BE2C (cell line): ENCODE measurements around the gene RASGRP4.
"Not testable (repeated sequence)": the region's sequence is repeated elsewhere in the genome, so short reads cannot be mapped to it uniquely, and the experiment has no call there.

Experiments used
- DNase-seq: peaks from one replicate; pipeline ENCODE4 v3.0.0-alpha.2; 2020
- H3K27me3 ChIP-seq: fragments of 250-450 bp; sonication (Bioruptor Pico); 2 replicates; pipeline ENCODE4 v1.5.1; 2020; ENCODE audit warnings: mild to moderate bottlenecking
- H3K36me3 ChIP-seq: fragments of 250-450 bp; sonication (Bioruptor Pico); 2 replicates; pipeline ENCODE4 v1.5.1; 2020; ENCODE audit warnings: mild to moderate bottlenecking
- H3K4me1 ChIP-seq: fragments of 250-450 bp; sonication (Bioruptor Pico); 2 replicates; pipeline ENCODE4 v1.5.1; 2020
- H3K4me3 ChIP-seq: 2 replicates; pipeline ENCODE4 v1.5.1; 2011; ENCODE audit warnings: low read depth, low read length
- H3K9me3 ChIP-seq: fragments of 250-450 bp; sonication (Bioruptor Pico); 2 replicates; pipeline ENCODE4 v1.5.1; 2020
- TF ChIP-seq, protein P1 (sequence below): IDR thresholded peaks from 2 replicates; pipeline ENCODE4 v1.5.1; 2012; ENCODE audit warnings: mild to moderate bottlenecking, low read depth, low read length

RASGRP4 gene

DNA sequence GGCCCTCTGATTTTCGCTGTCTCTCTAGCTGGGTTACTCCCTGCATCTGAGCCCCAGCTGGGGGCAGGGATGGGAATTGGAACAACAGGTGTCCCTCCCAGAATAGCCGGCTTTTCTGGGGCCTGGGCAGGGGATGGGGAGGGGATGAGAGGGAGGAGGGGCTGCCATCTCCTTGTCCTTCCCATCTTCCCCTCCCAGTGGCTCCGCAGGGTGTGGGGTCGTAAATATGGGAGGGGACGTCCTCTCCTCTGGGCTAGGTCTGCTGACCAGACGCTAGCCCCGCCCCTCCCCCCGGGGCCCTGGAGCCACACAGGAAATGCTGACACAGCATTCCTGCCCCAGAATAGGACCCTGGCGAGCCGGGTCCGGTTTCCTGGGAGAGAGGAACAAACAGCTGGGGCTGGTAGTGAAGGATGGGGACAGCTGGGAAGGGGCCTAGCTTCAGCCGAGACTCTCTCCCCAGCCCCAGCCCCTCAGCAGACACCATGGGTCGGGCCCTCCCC, 8.6 kb upstream of the RASGRP4 start:
- TF ChIP-seq, protein P1, sequence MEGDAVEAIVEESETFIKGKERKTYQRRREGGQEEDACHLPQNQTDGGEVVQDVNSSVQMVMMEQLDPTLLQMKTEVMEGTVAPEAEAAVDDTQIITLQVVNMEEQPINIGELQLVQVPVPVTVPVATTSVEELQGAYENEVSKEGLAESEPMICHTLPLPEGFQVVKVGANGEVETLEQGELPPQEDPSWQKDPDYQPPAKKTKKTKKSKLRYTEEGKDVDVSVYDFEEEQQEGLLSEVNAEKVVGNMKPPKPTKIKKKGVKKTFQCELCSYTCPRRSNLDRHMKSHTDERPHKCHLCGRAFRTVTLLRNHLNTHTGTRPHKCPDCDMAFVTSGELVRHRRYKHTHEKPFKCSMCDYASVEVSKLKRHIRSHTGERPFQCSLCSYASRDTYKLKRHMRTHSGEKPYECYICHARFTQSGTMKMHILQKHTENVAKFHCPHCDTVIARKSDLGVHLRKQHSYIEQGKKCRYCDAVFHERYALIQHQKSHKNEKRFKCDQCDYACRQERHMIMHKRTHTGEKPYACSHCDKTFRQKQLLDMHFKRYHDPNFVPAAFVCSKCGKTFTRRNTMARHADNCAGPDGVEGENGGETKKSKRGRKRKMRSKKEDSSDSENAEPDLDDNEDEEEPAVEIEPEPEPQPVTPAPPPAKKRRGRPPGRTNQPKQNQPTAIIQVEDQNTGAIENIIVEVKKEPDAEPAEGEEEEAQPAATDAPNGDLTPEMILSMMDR, result no peak
- H3K4me3 ChIP-seq, result no peak overlapping the region
- H3K36me3 ChIP-seq, result no peaks in the 10 kb centered on the region
- no peaks in the 10 kb centered on the region; the same call in 1 of the 2 replicates for H3K27me3 ChIP-seq
- no peak for DNase-seq
- H3K9me3 ChIP-seq, result no peaks in the 10 kb centered on the region
- no peaks in the 10 kb centered on the region; the same call in 1 of the 2 replicates for H3K4me1 ChIP-seq

DNA sequence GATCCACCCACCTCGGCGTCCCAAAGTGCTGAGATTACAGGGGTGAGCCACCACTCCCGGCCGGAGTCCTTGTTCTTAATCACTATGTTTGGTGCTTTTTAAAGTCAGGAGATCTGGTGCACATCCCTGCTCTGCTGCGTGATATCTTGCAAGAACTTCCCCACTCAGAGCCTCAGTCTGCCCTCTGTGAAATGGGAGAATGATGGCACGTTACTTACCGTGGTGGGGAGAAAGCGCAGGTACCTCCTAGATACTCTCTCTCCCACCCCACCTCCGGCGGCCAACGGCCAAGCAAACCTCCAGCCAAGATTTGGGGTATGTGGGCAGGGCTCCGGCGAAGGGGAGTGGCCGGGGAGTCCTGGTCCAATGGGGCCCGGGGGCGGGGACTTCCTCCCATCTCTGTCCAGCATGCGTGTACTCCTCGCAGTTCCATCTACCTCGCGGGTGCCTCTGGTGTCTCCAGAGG, 7.3 kb upstream of the RASGRP4 start, which contains the start of gene RYR1:
TSS of gene RYR1 (plus strand) at position 424 of the 466 bp plus-strand sequence. CDS start 139 bp downstream, outside the sequence.
- TF ChIP-seq, protein P1, result no peak
- peak; percentile 66 for DNase-seq
- no peak within 1 kb of the TSS for H3K4me3 ChIP-seq
- no peaks in the 10 kb centered on the region; the same call in 1 of the 2 replicates for H3K27me3 ChIP-seq
- no peaks in the 10 kb centered on the region; the same call in 1 of the 2 replicates for H3K4me1 ChIP-seq
- H3K9me3 ChIP-seq, result no peaks in the 10 kb centered on the region
- H3K36me3 ChIP-seq, result no peaks in the 10 kb centered on the region

DNA sequence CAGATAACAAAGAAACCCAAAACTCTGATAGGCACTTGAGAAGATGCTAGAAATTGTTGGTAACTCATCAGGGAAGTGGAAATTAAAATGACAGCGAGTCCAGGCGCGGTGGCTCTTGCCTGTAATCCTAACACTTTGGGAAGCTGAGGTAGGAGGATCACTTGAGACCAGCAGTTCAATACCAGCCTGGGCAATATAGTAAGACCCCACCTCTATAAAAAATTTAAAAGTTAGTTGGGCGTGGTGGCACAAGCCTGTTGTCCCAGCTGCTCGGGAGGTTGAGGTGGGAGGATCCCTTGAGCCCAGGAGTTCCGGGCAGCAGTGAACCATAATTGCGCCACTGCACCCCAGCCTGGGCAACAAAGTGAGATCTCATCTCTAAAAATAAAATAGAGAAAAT, 4.9 kb upstream of the RASGRP4 start:
- no peaks in the 10 kb centered on the region for H3K36me3 ChIP-seq
- no peaks in the 10 kb centered on the region; the same call in 1 of the 2 replicates for H3K4me1 ChIP-seq
- TF ChIP-seq, protein P1, result no peak
- H3K9me3 ChIP-seq, result no peaks in the 10 kb centered on the region
- H3K27me3 ChIP-seq, result no peaks in the 10 kb centered on the region; the same call in 1 of the 2 replicates
- no peak overlapping the region for H3K4me3 ChIP-seq
- DNase-seq, result no peak

DNA sequence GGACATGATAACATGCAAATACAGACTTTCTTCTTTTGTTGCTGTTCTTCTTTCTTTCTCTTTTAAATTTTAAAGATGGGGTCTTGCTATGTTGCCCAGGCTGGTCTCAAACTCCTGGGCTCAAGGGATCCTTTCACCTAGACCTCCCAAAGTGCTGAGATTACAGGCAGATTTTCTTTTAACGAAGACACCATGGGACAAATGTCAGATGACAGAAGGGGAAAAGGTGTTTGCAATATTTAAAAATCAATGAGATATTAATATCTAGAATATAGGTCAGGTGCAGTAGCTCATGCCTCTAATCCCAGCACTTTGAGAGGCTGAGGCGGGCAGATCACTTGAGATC, 3.8 kb upstream of the RASGRP4 start:
- Histone ChIP-seq H3K4me3 (no peak overlapping the region), H3K27me3 (no peaks in the 10 kb centered on the region; the same call in 1 of the 2 replicates), H3K36me3 (no peaks in the 10 kb centered on the region), H3K9me3 (no peaks in the 10 kb centered on the region), H3K4me1 (no peaks in the 10 kb centered on the region; the same call in 1 of the 2 replicates)
- DNase-seq, result no peak
- TF ChIP-seq, protein P1, result no peak

DNA sequence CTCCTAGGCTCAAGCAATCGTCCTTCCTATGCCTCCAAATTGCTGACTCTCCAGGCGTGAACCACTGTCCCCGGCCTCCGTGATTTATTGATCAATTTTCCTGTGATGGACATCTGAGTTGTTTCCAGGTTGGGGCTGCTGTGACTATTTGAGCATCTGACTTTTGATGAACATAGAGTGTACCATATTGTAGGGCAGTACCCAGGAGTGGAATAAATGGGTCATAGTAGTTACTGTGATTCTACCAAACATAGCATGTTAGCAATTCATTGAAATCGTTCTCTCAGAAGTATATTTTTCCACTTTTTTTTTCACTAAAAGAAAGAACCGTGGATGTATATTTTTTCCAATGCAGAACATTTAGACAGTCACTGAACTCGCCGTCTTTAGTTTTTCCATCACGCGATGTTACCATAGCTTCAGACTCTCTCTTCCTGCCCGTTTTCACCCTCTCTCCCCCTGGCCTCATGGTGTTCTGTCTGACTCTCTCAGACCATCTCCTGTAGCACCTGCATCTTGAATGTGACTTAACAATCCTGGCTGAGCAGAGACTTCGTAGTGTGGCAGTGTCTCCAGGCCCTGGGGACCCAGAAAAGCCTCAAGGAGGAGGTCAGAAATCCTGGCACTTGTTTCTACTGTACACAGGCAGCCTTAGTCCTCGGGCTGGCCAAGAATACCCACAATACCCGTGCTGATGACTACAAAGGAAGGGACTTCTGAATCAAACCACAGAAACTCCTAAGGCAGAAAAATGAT, 3.2 kb upstream of the RASGRP4 start:
- Histone ChIP-seq H3K4me3 (no peak overlapping the region), H3K9me3 (no peaks in the 10 kb centered on the region), H3K27me3 (no peaks in the 10 kb centered on the region; the same call in 1 of the 2 replicates), H3K4me1 (no peaks in the 10 kb centered on the region), H3K36me3 (no peaks in the 10 kb centered on the region)
- TF ChIP-seq, protein P1, result no peak
- DNase-seq, result no peak

DNA sequence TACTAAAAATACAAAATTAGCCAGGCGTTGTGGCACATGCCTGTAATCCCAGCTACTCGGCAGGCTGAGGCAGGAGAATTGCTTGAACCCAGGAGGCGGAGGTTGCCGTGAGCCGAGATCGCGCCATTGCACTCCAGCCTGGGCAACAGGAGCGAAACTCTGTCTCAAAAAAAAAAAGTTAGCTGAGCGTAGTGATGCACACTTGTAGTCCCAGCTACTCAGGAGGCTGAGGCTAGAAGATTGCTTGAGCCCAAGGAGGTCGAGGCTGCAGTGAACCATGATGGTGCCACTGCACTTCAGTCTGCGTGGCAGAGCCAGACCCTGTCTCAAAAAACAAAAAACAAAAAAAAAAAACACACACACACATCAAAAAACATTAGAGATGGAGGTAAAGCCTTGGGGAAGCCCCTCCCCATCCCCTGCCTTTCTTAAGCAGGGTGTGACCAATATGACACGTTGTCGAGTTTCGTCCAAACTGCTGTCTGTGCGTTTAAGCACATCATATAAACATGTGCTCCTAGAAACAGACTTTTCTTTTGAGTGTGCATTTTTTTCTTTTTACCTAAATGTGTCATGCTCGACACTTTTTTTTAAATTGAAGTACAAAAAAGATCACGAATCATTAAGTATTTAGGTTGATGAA, 1.1 kb upstream of the RASGRP4 start:
- not testable (repeated sequence) for DNase-seq, H3K4me3 ChIP-seq, H3K4me1 ChIP-seq, H3K27me3 ChIP-seq, H3K36me3 ChIP-seq, H3K9me3 ChIP-seq
